Heart left ventricle (tissue), 16 donors: ENCODE data around the gene SPNS2. TPM values are rescaled to one million over a fixed set of nuclear protein-coding genes. Genes with fewer than 3 reads are reported as not detected.
A peak's percentile ranks its signal among the peaks of the same experiment; 100 is the strongest.

ENCODE experiments used
- ATAC-seq, 4 donors: fragments of 200-7000 bp; cut with Tn5 transposase; one replicate each; pipeline ENCODE4 v1.9.1; 2020 to 2022; ENCODE audit warnings: moderate library complexity in 4 of 4, mild to moderate bottlenecking in 3 of 4, moderate number of reproducible peaks in 1 of 4
- DNase-seq, 5 donors: peaks; one replicate each; pipeline ENCODE4 v3.0.0-alpha.2; 2020
- H3K27ac ChIP-seq, 12 donors: fragments of 200-600 bp; sonication (generic) in 4 of 12; one replicate each; pipeline versions ENCODE4 v1.5.0 to v1.8.0; 2016 to 2022; ENCODE audit warnings: mild to moderate bottlenecking in 2 of 12
- H3K27me3 ChIP-seq, 9 donors: fragments of 200-600 bp; sonication (generic) in 2 of 9; one replicate each; pipeline versions ENCODE4 v1.5.1 to v1.8.0; 2016 to 2022; ENCODE audit warnings: mild to moderate bottlenecking in 3 of 9
- H3K36me3 ChIP-seq, 9 donors: fragments of 200-600 bp; sonication (generic) in 2 of 9; one replicate each; pipeline versions ENCODE4 v1.5.0 to v1.8.0; 2018 to 2022; ENCODE audit warnings: mild to moderate bottlenecking in 2 of 9
- H3K4me1 ChIP-seq, 12 donors: fragments of 200-600 bp; sonication (generic) in 4 of 12; one replicate each; pipeline versions ENCODE4 v1.5.0 to v1.8.0; 2016 to 2022; ENCODE audit warnings: mild to moderate bottlenecking in 3 of 12
- H3K4me3 ChIP-seq, 12 donors: fragments of 200-600 bp; sonication (generic) in 4 of 12; one replicate each; pipeline versions ENCODE4 v1.5.0 to v1.8.0; 2017 to 2022; ENCODE audit warnings: mild to moderate bottlenecking in 9 of 12, moderate library complexity in 4 of 12
- H3K9me3 ChIP-seq, 12 donors: fragments of 200-600 bp; sonication (generic) in 4 of 12; one replicate each; pipeline versions ENCODE4 v1.5.0 to v1.8.0; 2016 to 2022; ENCODE audit warnings: mild to moderate bottlenecking in 1 of 12
- POLR2A ChIP-seq, 2 donors: fragments of 450-650 bp; IDR thresholded peaks; one replicate each; pipeline ENCODE4 v1.6.1; 2017; ENCODE audit warnings: antibody characterized with exemption in 2 of 2, mild to moderate bottlenecking in 2 of 2, moderate library complexity in 2 of 2
- WGBS, 4 donors: extraction: QIAGEN DNeasy Blood & Tissue Kit in 2 of 4; methylation state at CpG; one replicate each; pipeline versions ENCODE4 v1.1.5 to v1.1.7; 2013 to 2018; 5-methylcytosine and 5-hydroxymethylcytosine counted together
- intact Hi-C, 10 donors: fragments of 100-400 bp; cut with DNase I; formaldehyde crosslinking; loops; one replicate each; pipeline versions ENCODE4 v1.11.1 to v1.14.2; 2022
- polyA plus RNA-seq, 2 donors: library from polyadenylated mRNA; stranded (reverse); fragments of 200-250 nt; gene quantifications; one replicate each; pipeline ENCODE4 v1.2.3, GENCODE V29; 2013
- total RNA-seq, 9 donors: library from RNA; depleted of rRNA in 2 of 9; stranded (reverse); fragments of >200 nt in 2 of 9; fragmentation: NEBNext Ultra II Directional in 3 of 9; extraction: Animal tissue kit (Norgen Biotek cat#: 25700) in 3 of 9; gene quantifications; one replicate each; pipeline versions ENCODE4 v1.1.0 to v1.2.4, GENCODE V29; 2016 to 2023
- TF ChIP-seq, protein P1 (sequence below), 12 donors: fragments of 200-600 bp; sonication (generic) in 4 of 12; IDR thresholded peaks; one replicate each; pipeline versions ENCODE4 v1.5.0 to v1.8.0; 2018 to 2022; ENCODE audit warnings: antibody characterized with exemption in 12 of 12, mild to moderate bottlenecking in 5 of 12
- donor health status: ischemic (EF 13 %, LVEDD 7.1; RV severe dilation, severe dysfunction).
- donor health status: healthy with polysubstance abuse.
- donor health status: DM: no; HTN: yes; CAD: no.
- donor health status: DM: no; HTN: no; CAD: no.
- donor health status: ischemic (EF 25% LVEDD 6.9; RV normal size, moderate dysfunction).
- donor health status: ischemic (EF 25% LVEDD 5.7; RV mildly dilated, moderate dysfunction).
- donor health status: healthy.
- donor health status: DM: yes; HTN: yes; CAD: no.
- donor health status: ischemic (EF 35%, LVEDD 5.7; RV mildly dilated, moderate dysfunction).
- donor health status: nonischemic (EF 11% LVEDD 7.7; RV severe dilation, severe dysfunction).
- donor health status: DM: yes; HTN: yes; CAD: no.
- donor health status: PGD.
- donor health status: ischemic (EF 29% LVEDD 5.4; RV normal size, mild dysfunction).
- donor health status: nonischemic (EF 23%, LVEDD 6.1; RV moderate dilation, normal function).

Gene SPNS2
- total and polyA plus RNA-seq, 11 donors = 6.4 to 22.0 (median 13.3) TPM

DNA sequence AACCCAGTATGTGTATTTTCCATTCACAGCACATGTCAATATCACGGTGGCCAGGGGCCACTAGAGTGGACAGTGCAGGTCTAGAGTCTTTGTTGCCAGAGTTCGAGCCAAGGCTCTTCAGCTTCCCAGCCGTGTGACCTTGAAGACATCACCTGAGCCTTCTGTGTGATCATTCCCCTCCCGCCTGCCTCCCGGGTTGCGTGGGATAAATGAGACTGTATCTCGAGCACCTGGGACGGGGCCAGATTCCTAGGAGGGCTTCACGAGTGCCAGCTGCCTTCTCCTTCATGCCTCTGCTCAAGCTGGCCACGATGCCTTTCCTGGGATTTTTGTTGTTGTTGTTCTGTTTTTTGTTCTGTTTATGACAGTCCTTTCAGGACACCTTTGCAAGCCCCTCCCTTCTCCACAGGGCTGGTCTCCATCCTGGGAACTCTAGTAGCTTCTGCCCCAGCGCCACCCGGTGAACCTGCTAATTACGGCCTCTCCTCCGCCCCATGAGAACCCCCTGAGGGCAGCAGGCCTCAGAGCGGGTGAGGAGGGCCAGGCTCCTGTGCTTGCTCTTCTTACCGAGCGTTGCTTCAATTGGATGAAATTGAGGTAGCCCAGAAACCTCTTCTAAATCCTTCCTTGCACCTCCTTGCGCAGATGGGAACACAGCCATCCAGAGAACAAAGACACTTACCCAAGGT lies 3.9 kb downstream of the SPNS2 start:
- Histone ChIP-seq H3K27me3 (peaks cover 0 to 33% (median 0%) of the 10 kb centered on the region in 9 donors), H3K4me3 (no peak overlapping the region), H3K27ac (peak overlapping the region in 1 of 12 donors; percentile 24), H3K36me3 (no peaks in the 10 kb centered on the region), H3K9me3 (no peaks in the 10 kb centered on the region), H3K4me1 (peaks cover 5 to 90% (median 44%) of the 10 kb centered on the region in 12 donors)
- DNase-seq = no peak
- ATAC-seq = no peak
- TF ChIP-seq, protein P1, sequence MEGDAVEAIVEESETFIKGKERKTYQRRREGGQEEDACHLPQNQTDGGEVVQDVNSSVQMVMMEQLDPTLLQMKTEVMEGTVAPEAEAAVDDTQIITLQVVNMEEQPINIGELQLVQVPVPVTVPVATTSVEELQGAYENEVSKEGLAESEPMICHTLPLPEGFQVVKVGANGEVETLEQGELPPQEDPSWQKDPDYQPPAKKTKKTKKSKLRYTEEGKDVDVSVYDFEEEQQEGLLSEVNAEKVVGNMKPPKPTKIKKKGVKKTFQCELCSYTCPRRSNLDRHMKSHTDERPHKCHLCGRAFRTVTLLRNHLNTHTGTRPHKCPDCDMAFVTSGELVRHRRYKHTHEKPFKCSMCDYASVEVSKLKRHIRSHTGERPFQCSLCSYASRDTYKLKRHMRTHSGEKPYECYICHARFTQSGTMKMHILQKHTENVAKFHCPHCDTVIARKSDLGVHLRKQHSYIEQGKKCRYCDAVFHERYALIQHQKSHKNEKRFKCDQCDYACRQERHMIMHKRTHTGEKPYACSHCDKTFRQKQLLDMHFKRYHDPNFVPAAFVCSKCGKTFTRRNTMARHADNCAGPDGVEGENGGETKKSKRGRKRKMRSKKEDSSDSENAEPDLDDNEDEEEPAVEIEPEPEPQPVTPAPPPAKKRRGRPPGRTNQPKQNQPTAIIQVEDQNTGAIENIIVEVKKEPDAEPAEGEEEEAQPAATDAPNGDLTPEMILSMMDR (IDR thresholded peaks at IDR 0.05) = no peak
- no peak for TF ChIP-seq POLR2A (IDR thresholded peaks at IDR 0.05)
- WGBS, 4 donors = 56 to 59% (median 58%) methylated on average over 18 of the region's 18 CpGs
- intact Hi-C loops = loop anchor here in 4 of 10 donors (5.0 to 10.0 kb wide), 3 partner anchors 35 to 80 kb away; no protein-coding TSS in a partner anchor

DNA sequence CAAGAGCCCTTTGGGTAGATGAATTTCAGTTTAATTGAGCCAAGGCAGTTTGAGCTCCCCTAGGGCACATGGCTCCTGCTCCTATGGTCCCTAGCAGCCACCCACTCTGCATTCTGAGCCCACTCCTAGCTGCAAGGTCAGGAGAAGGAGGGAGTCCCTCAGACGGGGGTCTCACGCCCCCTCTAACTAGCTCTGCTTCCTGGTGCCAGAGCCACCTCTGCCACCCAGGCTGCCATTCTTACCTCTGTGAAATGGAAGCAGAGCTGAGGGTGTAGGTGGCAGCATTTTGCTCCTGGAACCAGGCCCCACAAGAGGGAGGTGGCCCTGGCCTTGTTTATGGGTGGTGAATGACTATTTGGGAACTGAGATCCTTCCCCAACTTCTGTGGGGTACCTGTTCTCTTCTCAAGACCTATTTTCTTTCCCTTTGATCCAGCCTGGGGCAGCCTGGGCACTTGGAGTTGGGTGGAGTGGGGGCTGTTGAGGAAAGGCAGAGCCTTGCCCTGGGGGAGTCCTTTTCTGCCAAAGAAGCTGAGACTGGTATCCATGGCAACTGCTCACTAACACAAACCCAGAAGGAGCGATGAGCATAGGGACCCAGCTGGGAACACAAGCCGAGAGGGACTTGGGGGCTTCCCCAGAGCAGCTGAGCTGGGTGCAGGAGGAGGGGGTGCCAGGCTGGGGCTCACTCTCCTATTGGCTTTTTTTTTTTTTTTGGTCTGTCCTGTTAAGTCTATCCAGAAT lies 4.8 kb downstream of the SPNS2 start:
- Histone ChIP-seq H3K27me3 (peaks cover 0 to 27% (median 0%) of the 10 kb centered on the region in 9 donors), H3K4me1 (peaks cover 5 to 89% (median 45%) of the 10 kb centered on the region in 12 donors), H3K4me3 (no peak overlapping the region), H3K9me3 (no peaks in the 10 kb centered on the region), H3K36me3 (no peaks in the 10 kb centered on the region), H3K27ac (peak overlapping the region in 5 of 12 donors; percentile 22 to 60 (median 49))
- intact Hi-C loops = loop anchor here in 4 of 10 donors (5.0 to 10.0 kb wide), 3 partner anchors 34 to 81 kb away; no protein-coding TSS in a partner anchor
- TF ChIP-seq, protein P1 (IDR thresholded peaks at IDR 0.05) = no peak
- no peak for TF ChIP-seq POLR2A (IDR thresholded peaks at IDR 0.05)
- ATAC-seq (no peak), DNase-seq (no peak)
- WGBS, 4 donors = 69 to 88% (median 82%) methylated on average over 4 of the region's 4 CpGs

DNA sequence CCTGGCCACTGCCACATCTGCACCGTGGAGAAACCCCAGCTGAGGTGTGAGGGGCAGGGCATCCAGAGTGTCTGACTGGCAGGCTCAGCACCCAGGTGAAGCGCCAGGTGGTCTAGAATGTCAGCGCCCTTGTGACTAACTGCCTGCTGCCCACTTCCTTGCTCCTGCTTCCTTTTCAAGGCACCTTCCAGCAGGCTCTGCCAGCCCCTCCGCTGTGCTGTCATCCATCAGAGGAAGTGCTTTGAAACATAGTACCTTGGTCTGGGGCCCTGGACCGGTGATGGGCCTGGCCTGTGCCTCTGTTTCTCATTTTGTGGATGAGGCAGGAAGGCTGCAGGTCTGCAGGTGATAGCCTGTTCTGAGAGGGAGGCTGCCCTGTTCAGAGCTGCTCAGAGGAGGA lies 5.5 kb downstream of the SPNS2 start:
- H3K27ac ChIP-seq = peak overlapping the region in 7 of 12 donors; percentile 15 to 66 (median 46)

More for the DNA sequence above, 5.5 kb downstream of the SPNS2 start:
- Histone ChIP-seq H3K4me3 (no peak overlapping the region), H3K4me1 (peaks cover 5 to 94% (median 49%) of the 10 kb centered on the region in 12 donors), H3K36me3 (no peaks in the 10 kb centered on the region), H3K9me3 (no peaks in the 10 kb centered on the region), H3K27me3 (peaks cover 0 to 25% (median 0%) of the 10 kb centered on the region in 9 donors)
- no peak for TF ChIP-seq POLR2A (IDR thresholded peaks at IDR 0.05)
- TF ChIP-seq, protein P1 (IDR thresholded peaks at IDR 0.05) = no peak
- DNase-seq (no peak), ATAC-seq (no peak)
- intact Hi-C loops = loop anchor here in 4 of 10 donors (5.0 to 10.0 kb wide), 3 partner anchors 33 to 82 kb away; no protein-coding TSS in a partner anchor
- WGBS, 4 donors = 62 to 75% (median 69%) methylated on average over 4 to 5 of the region's 5 CpGs
